ENCODE data around the gene GPS1. TPM values are rescaled to one million over a fixed set of nuclear protein-coding genes. Genes with fewer than 3 reads are reported as not detected.

Gene GPS1
- total and polyA plus RNA-seq, 9 of the 15 experiments (the other 6 are each of a cell fraction or from before 2014, with no cell fraction given): 3.1 to 167 (median 69.9) TPM

- TF ChIP-seq CREB3 (tag; conservative IDR thresholded peaks at IDR 0.05; ENCODE audit: low read depth): no peak
- no peak for TF ChIP-seq RFX5 (IDR thresholded peaks at IDR 0.05; ENCODE audit: low read depth, low read length)
- no peak for TF ChIP-seq MCM5 (IDR thresholded peaks at IDR 0.05; ENCODE audit: low read depth)
- TF ChIP-seq PRMT5 (CRISPR knock-in tag; IDR thresholded peaks at IDR 0.05): no peak
- no peak for TF ChIP-seq SMARCA5 (IDR thresholded peaks at IDR 0.05)
- no peak for TF ChIP-seq ZNF217 (CRISPR knock-in tag; IDR thresholded peaks at IDR 0.05)
- TF ChIP-seq RERE (CRISPR knock-in tag; IDR thresholded peaks at IDR 0.05; ENCODE audit: borderline replicate concordance): no peak
- peak; percentile 90 for TF ChIP-seq NFYB (IDR thresholded peaks at IDR 0.05; ENCODE audit: extremely low read depth, insufficient read length)
- no peak for TF ChIP-seq ASH1L (IDR thresholded peaks at IDR 0.05; ENCODE audit: borderline replicate concordance, low read depth, partially characterized antibody)
- TF ChIP-seq SRSF9 (IDR thresholded peaks at IDR 0.05; ENCODE audit: borderline replicate concordance, low read depth, low read length): no peak
- no peak for TF ChIP-seq ZNF165 (CRISPR knock-in tag; IDR thresholded peaks at IDR 0.05; ENCODE audit: borderline replicate concordance)
- TF ChIP-seq CBX2 (IDR thresholded peaks at IDR 0.05; ENCODE audit: insufficient read depth, low read length, poor library complexity, severe bottlenecking): no peak
- peak; percentile 86; the same call in 1 of the 2 replicates for TF ChIP-seq HLTF (IDR thresholded peaks at IDR 0.05)
- TF ChIP-seq ZFP36 (IDR thresholded peaks at IDR 0.05; ENCODE audit: low read depth, low read length, partially characterized antibody): no peak
- TF ChIP-seq ARID2 (IDR thresholded peaks at IDR 0.05): no peak
- TF ChIP-seq CHD2 (IDR thresholded peaks at IDR 0.05; ENCODE audit: low read depth, low read length): peak; percentile 35; the same call in 1 of the 2 replicates
- no peak for TF ChIP-seq DIDO1 (tag; IDR thresholded peaks at IDR 0.05; ENCODE audit: low read depth)
- no peak for TF ChIP-seq MCM7 (IDR thresholded peaks at IDR 0.05)
- no peak for TF ChIP-seq ZNF232 (CRISPR knock-in tag; IDR thresholded peaks at IDR 0.05)
- TF ChIP-seq HDAC8 (tag; IDR thresholded peaks at IDR 0.05): 0 out of 2 replicates have a peak, but pooled peaks have one; percentile 18
- peak; percentile 99 for TF ChIP-seq U2AF1 (optimal IDR thresholded peaks at IDR 0.05; ENCODE audit: low read depth, low read length)
- no peak for TF ChIP-seq HMG20A (CRISPR knock-in tag; conservative IDR thresholded peaks at IDR 0.05)
- TF ChIP-seq MCM3 (IDR thresholded peaks at IDR 0.05): no peak
- no peak; the same call in 1 of the 2 replicates for TF ChIP-seq ZBED1 (IDR thresholded peaks at IDR 0.05)
- TF ChIP-seq MCM2 (IDR thresholded peaks at IDR 0.05; ENCODE audit: low read depth): no peak
- TF ChIP-seq SP1 (CRISPR knock-in tag; IDR thresholded peaks at IDR 0.05): peak; percentile 97
Observed at GRCh38 chr17:82037092-82037888, 14.4 kb upstream of the GPS1 start, which contains the start of gene DCXR (continued).

Measured in K562 (cell line).